Measurements from ENCODE around the gene DLX2.

The DLX2 gene

GRCh38 chr2:172053486-172053885 lies 49.2 kb downstream of the DLX2 start:
- no peak for DNase-seq (ENCODE audit: low read depth in 2 of 2)

- no peak for DNase-seq (ENCODE audit: low read depth in 2 of 2)
Measured at GRCh38 chr2:172052000-172052983, 50.4 kb downstream of the DLX2 start.

GRCh38 chr2:172050479-172051125 lies 52.1 kb downstream of the DLX2 start:
- no peak for DNase-seq (ENCODE audit: low read depth in 2 of 2)

GRCh38 chr2:172049567-172050120 lies 53.1 kb downstream of the DLX2 start:
- no peak for DNase-seq (ENCODE audit: low read depth in 2 of 2)

Data from stimulated activated CD8-positive, alpha-beta memory T cell treated with anti-CD3 and anti-CD28 coated beads, Interleukin-15, amount 100 ng/mL, for 4 hours (primary cell).